ENCODE measurements around the gene CNTNAP2.

DNA sequence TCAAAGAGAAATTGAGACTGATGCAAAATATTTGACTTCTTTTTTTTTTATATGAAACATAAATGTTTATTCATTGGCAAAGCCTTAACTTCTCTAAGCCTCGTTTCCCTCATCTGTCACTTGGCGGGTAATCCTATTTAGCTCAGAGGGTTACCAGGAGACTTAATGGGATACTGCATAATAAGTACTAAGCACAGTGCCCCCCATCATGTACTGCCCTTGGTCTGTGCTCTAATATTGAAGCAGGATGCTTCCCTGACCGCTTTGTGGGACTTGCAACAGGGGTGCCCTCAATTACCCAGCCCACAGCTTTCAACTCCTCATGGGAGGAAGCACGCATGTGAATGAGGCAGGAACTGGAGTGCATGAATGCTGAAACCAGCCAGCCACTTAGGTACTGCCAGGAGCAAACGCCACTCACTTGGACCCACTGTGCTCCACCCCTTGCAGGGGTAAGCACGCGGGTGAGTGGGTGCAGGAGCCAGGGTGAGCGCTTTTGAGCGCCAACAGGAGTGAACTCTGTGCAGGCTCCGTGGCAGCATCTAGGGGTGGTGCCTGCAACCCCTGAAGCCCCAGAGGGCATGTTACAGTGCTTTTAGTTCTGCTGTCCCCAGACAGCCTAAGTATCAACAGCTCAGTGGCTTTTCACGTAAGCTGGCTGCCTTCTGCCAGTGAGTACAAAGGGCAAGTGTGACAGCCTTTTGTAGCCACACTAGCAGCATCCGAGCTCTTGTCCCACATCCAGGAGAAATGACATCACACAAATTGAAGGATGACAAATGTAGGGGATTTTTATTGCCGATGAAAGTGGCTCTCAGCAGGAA, 2264.2 kb downstream of the CNTNAP2 start:
- TF ChIP-seq POLR2A (IDR thresholded peaks at IDR 0.05), result no peak
- TF ChIP-seq, protein P1, sequence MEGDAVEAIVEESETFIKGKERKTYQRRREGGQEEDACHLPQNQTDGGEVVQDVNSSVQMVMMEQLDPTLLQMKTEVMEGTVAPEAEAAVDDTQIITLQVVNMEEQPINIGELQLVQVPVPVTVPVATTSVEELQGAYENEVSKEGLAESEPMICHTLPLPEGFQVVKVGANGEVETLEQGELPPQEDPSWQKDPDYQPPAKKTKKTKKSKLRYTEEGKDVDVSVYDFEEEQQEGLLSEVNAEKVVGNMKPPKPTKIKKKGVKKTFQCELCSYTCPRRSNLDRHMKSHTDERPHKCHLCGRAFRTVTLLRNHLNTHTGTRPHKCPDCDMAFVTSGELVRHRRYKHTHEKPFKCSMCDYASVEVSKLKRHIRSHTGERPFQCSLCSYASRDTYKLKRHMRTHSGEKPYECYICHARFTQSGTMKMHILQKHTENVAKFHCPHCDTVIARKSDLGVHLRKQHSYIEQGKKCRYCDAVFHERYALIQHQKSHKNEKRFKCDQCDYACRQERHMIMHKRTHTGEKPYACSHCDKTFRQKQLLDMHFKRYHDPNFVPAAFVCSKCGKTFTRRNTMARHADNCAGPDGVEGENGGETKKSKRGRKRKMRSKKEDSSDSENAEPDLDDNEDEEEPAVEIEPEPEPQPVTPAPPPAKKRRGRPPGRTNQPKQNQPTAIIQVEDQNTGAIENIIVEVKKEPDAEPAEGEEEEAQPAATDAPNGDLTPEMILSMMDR (IDR thresholded peaks at IDR 0.05), result no peak

Measured in uterus (tissue), 2 donors.